Astrocyte (in vitro differentiated cells and primary cell): Measurements from ENCODE around the gene TRIM4. TPM values are rescaled to one million over a fixed set of nuclear protein-coding genes. Genes with fewer than 3 reads are reported as not detected.

Experiments used
- DNase-seq: peaks from one replicate; pipeline ENCODE4 v3.0.0-alpha.2; 2010; ENCODE audit warnings: low read depth
- FAIRE-seq: peaks from 2 replicates; lab custom pipeline; 2011; peaks lifted over from hg19 to GRCh38; lab: Jason Lieb, UNC
- H2AFZ ChIP-seq: 2 replicates; pipeline ENCODE4 v1.6.0; 2012; ENCODE audit warnings: low read depth, low read length, inconsistent platforms
- H3K27ac ChIP-seq: 2 replicates; pipeline ENCODE4 v1.5.1; 2011; ENCODE audit warnings: low read depth, low read length, inconsistent platforms
- H3K27me3 ChIP-seq: 2 replicates; pipeline ENCODE4 v1.6.0; 2011; ENCODE audit warnings: low read length, inconsistent platforms; ENCODE audit not compliant: insufficient read depth
- H3K36me3 ChIP-seq: 2 replicates; pipeline ENCODE4 v1.5.1; 2011; ENCODE audit warnings: low read length, inconsistent platforms; ENCODE audit not compliant: insufficient read depth
- H3K4me1 ChIP-seq: 2 replicates; pipeline ENCODE4 v1.5.1; 2011; ENCODE audit warnings: low read length, inconsistent platforms; ENCODE audit not compliant: insufficient read depth
- H3K4me2 ChIP-seq: 2 replicates; pipeline ENCODE4 v1.6.0; 2012; ENCODE audit warnings: low read length, inconsistent platforms
- H3K4me3 ChIP-seq: 2 replicates; pipeline ENCODE4 v1.5.1; 2011; ENCODE audit warnings: low read depth, mild to moderate bottlenecking, low read length, inconsistent platforms; ENCODE audit not compliant: insufficient read depth
- H3K79me2 ChIP-seq: 2 replicates; pipeline ENCODE4 v1.6.0; 2012; ENCODE audit warnings: mild to moderate bottlenecking, low read length, inconsistent platforms; ENCODE audit not compliant: insufficient read depth
- H3K9ac ChIP-seq: 2 replicates; pipeline ENCODE4 v1.6.0; 2012; ENCODE audit warnings: mild to moderate bottlenecking, low read length, inconsistent platforms
- H3K9me3 ChIP-seq: 2 replicates; pipeline ENCODE4 v1.5.1; 2012; ENCODE audit warnings: low read depth, mild to moderate bottlenecking, low read length, inconsistent platforms; ENCODE audit not compliant: insufficient read depth
- H4K20me1 ChIP-seq: 2 replicates; pipeline ENCODE4 v1.6.0; 2012; ENCODE audit warnings: low read length, inconsistent platforms; ENCODE audit not compliant: insufficient read depth
- H3K27ac Mint-ChIP-seq: one replicate; pipeline ENCODE4 v1.8.0; 2021; ENCODE audit warnings: mild to moderate bottlenecking, mixed read lengths; ENCODE audit not compliant: unreplicated experiment
- H3K27me3 Mint-ChIP-seq: one replicate; pipeline ENCODE4 v1.8.0; 2021; ENCODE audit warnings: low read depth, mixed read lengths; ENCODE audit not compliant: unreplicated experiment
- H3K36me3 Mint-ChIP-seq: one replicate; pipeline ENCODE4 v1.8.0; 2021; ENCODE audit warnings: low read depth, mixed read lengths; ENCODE audit not compliant: unreplicated experiment
- H3K4me1 Mint-ChIP-seq: one replicate; pipeline ENCODE4 v1.8.0; 2021; ENCODE audit warnings: low read depth, mixed read lengths; ENCODE audit not compliant: unreplicated experiment
- H3K4me3 Mint-ChIP-seq: one replicate; pipeline ENCODE4 v1.8.0; 2021; ENCODE audit warnings: mild to moderate bottlenecking, moderate library complexity, mixed read lengths; ENCODE audit not compliant: unreplicated experiment
- H3K9me3 Mint-ChIP-seq: one replicate; pipeline ENCODE4 v1.8.0; 2021; ENCODE audit warnings: mild to moderate bottlenecking, mixed read lengths; ENCODE audit not compliant: unreplicated experiment
- EZH2 ChIP-seq: IDR thresholded peaks from 2 replicates; pipeline ENCODE4 v1.6.1; 2012; ENCODE audit warnings: mild to moderate bottlenecking, low read length, inconsistent platforms; ENCODE audit not compliant: insufficient read depth
- total RNA-seq: library from RNA; stranded (reverse); gene quantifications from 2 replicates; pipeline ENCODE4 v1.2.1, GENCODE V29; 2021
- TF ChIP-seq, protein P1 (sequence below): IDR thresholded peaks from 2 replicates; pipeline ENCODE4 v1.5.1; 2011; ENCODE audit warnings: low read depth, mild to moderate bottlenecking, inconsistent platforms, low read length, moderate library complexity; ENCODE audit not compliant: insufficient read depth

The TRIM4 gene
- total RNA-seq, 1 donor from 2014 or later: 4.6 TPM

DNA sequence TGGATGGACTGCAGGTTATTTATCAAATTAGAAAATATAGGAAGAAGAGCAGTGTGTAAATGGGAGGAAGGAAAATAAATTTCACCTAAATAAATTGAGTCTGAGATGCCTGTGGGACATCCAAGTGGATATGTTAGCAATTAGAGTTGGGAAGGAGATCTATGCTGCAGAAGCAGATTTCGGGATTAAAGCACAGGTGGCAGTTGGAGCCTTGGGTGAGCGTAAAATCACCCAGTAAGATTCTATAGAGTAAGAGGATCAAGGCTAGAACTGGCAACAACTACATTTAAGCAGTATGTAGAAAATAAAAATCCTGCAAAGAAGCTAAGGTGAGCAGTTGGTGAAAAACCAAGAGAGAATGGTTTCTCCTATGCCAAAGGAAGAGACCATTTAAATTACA lies 8.4 kb downstream of the TRIM4 start:
- no peak overlapping the region for H3K4me3 Mint-ChIP-seq
- peaks cover 63% of the 10 kb centered on the region for H3K79me2 ChIP-seq

GRCh38 chr7:99901581-99901980 lies 17.7 kb downstream of the TRIM4 start:
- H3K27me3 ChIP-seq: no peaks in the 10 kb centered on the region
- H3K9me3 ChIP-seq: no peaks in the 10 kb centered on the region
- H3K79me2 ChIP-seq: no peaks in the 10 kb centered on the region
- peaks cover 5% of the 10 kb centered on the region for H4K20me1 ChIP-seq
- Mint-ChIP-seq H3K27ac (no peak overlapping the region), H3K9me3 (peaks cover 3% of the 10 kb centered on the region), H3K36me3 (no peaks in the 10 kb centered on the region), H3K27me3 (peaks cover 6% of the 10 kb centered on the region), H3K4me3 (no peak overlapping the region), H3K4me1 (no peaks in the 10 kb centered on the region)
- DNase-seq: no peak
- no peak for TF ChIP-seq EZH2
- TF ChIP-seq, protein P1, sequence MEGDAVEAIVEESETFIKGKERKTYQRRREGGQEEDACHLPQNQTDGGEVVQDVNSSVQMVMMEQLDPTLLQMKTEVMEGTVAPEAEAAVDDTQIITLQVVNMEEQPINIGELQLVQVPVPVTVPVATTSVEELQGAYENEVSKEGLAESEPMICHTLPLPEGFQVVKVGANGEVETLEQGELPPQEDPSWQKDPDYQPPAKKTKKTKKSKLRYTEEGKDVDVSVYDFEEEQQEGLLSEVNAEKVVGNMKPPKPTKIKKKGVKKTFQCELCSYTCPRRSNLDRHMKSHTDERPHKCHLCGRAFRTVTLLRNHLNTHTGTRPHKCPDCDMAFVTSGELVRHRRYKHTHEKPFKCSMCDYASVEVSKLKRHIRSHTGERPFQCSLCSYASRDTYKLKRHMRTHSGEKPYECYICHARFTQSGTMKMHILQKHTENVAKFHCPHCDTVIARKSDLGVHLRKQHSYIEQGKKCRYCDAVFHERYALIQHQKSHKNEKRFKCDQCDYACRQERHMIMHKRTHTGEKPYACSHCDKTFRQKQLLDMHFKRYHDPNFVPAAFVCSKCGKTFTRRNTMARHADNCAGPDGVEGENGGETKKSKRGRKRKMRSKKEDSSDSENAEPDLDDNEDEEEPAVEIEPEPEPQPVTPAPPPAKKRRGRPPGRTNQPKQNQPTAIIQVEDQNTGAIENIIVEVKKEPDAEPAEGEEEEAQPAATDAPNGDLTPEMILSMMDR: no peak
- H3K4me3 ChIP-seq: no peak overlapping the region
- H3K4me2 ChIP-seq: no peak overlapping the region
- FAIRE-seq: no peak
- no peak overlapping the region for H2AFZ ChIP-seq
- H3K9ac ChIP-seq: no peak overlapping the region
- no peaks in the 10 kb centered on the region for H3K4me1 ChIP-seq
- H3K27ac ChIP-seq: no peak overlapping the region
- H3K36me3 ChIP-seq: peaks cover 40% of the 10 kb centered on the region

More for the DNA sequence above, 8.4 kb downstream of the TRIM4 start:
- H3K4me1 ChIP-seq: no peaks in the 10 kb centered on the region
- Mint-ChIP-seq H3K27ac (no peak overlapping the region), H3K4me1 (no peaks in the 10 kb centered on the region), H3K27me3 (peaks cover 6% of the 10 kb centered on the region), H3K9me3 (peaks cover 2% of the 10 kb centered on the region), H3K36me3 (peaks cover 2% of the 10 kb centered on the region)
- H3K4me2 ChIP-seq: no peak overlapping the region
- no peak overlapping the region for H3K9ac ChIP-seq
- DNase-seq (no peak), FAIRE-seq (no peak)
- H3K27ac ChIP-seq: no peak overlapping the region
- H4K20me1 ChIP-seq: peaks cover 68% of the 10 kb centered on the region
- H3K9me3 ChIP-seq: no peaks in the 10 kb centered on the region
- TF ChIP-seq EZH2: no peak
- TF ChIP-seq, protein P1: no peak
- H3K27me3 ChIP-seq: no peaks in the 10 kb centered on the region
- no peak overlapping the region for H3K4me3 ChIP-seq
- H3K36me3 ChIP-seq: peaks cover 29% of the 10 kb centered on the region
- H2AFZ ChIP-seq: no peak overlapping the region

DNA sequence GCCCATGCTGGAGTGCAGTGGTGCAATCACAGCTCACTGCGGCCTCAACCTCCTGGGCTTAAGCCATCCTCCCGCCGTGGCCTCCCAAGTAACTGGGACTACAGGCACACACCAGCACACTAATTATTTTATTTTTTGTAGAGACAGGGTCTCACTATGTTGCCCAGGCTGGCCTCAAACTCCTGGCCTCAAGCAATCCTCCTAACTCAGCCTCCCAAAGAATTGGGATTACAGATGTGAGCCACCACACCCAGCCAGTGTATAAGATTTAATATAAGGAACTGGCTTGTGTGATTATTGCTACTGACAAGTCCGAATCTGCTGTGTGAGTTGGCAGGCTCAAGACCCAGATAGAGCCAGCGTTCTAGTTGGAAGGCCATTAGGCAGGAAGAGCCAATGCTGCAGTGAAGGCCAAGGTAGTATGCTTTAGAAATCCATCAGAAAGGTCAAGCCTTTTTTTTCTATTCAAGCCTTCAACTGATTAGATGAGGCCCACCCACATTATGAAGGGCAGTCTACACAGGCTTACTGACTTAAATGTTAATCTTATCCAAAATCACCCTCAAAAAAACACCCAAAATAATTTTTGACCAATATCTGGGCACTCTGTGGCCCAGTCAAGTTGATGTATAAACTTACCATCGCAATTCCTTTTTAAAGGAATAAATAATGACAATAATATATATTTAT lies 19.4 kb downstream of the TRIM4 start:
- TF ChIP-seq, protein P1: no peak
- TF ChIP-seq EZH2: no peak
- H4K20me1 ChIP-seq: peaks cover 5% of the 10 kb centered on the region
- H3K79me2 ChIP-seq: no peaks in the 10 kb centered on the region
- H3K36me3 ChIP-seq: peaks cover 30% of the 10 kb centered on the region
- H3K9me3 ChIP-seq: no peaks in the 10 kb centered on the region
- no peak overlapping the region for H3K27ac ChIP-seq
- Mint-ChIP-seq H3K4me3 (no peak overlapping the region), H3K36me3 (no peaks in the 10 kb centered on the region), H3K27me3 (peaks cover 6% of the 10 kb centered on the region), H3K27ac (no peak overlapping the region), H3K9me3 (peaks cover 3% of the 10 kb centered on the region), H3K4me1 (no peaks in the 10 kb centered on the region)
- no peaks in the 10 kb centered on the region for H3K27me3 ChIP-seq
- no peak overlapping the region for H3K4me2 ChIP-seq
- H3K9ac ChIP-seq: no peak overlapping the region
- H2AFZ ChIP-seq: no peak overlapping the region
- no peak overlapping the region for H3K4me3 ChIP-seq
- H3K4me1 ChIP-seq: no peaks in the 10 kb centered on the region
- FAIRE-seq (no peak), DNase-seq (no peak)
